A549 treated with Mapracorat at 1 μM for 4 hours (cell line): ENCODE data around the gene NTN5. TPM values are rescaled to one million over a fixed set of nuclear protein-coding genes. Genes with fewer than 3 reads are reported as not detected.

Source experiments
- total RNA-seq: library from RNA; stranded (reverse); fragments of 200-300 nt; extraction: Qiagen RNA extraction; gene quantifications from 5 replicates; pipeline ENCODE4 v1.2.3, GENCODE V29; 2022

NTN5 gene, protein sequence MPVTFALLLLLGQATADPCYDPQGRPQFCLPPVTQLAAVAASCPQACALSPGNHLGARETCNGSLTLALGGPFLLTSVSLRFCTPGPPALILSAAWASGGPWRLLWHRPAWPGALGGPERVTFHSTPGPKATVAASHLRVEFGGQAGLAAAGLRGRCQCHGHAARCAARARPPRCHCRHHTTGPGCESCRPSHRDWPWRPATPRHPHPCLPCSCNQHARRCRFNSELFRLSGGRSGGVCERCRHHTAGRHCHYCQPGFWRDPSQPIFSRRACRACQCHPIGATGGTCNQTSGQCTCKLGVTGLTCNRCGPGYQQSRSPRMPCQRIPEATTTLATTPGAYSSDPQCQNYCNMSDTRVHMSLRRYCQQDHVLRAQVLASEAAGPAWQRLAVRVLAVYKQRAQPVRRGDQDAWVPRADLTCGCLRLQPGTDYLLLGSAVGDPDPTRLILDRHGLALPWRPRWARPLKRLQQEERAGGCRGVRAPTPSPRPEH
- total RNA-seq = 0.07 to 0.19 TPM (median 0.10 TPM) in 4 of 5 replicates, not detected in the other

GRCh38 chr19:48672994-48673393 lies at the start of gene NTN5:
Gene NTN5 (minus strand): TSS chr19:48673017. CDS start chr19:48670986, 2,031 bp downstream.

DNA sequence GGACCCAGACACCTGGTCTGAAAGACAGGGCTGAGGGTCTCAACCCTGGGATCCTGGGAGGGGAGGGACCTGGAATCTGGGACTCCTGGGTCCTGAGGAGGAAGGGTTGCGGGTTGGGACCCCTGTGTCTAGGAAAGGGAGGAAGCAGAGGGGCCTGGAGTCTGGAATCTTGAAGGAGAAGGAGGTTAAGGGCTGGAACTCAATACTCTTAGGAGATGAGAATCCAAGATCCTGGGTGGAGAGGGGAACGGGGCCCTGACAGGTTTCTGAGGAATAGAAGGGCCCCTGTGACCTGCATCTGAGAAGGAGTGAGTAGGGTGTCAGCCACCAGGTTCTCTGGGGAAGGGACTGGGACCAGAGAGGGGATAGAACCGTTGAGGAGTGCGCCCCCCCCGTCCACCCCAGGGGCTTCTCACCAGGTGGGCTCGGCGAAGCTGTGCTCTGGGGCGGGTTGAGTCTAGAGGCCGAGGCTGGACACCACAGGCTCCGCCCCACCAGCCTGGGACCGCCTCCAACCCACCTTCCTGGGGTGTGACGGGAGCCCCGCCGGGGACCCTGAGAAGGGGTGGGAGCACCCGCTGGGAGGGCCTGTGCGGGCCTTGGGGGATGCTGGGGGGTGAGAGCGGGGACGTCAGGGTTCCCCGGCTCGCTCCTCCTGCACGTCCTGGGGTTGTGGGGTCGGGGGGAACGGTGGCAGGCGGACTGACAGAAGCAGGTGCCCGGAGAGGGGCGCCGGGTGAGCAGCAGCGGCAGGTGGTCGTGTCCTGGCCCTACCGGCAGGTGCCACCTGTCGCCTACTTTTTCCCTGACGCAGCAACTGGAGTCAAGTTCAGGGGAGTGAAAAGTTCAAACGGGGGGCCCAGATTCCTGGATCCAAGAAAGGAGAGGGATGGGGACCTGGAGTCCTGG lies 46.7 kb upstream of the NTN5 start, which contains the start of gene MAMSTR:
Gene MAMSTR (minus strand): TSS at position 463 of the 909 bp plus-strand sequence. CDS start 694 bp downstream, outside the sequence.

GRCh38 chr19:48695743-48696352 lies 23.0 kb upstream of the NTN5 start, which contains the start of gene FUT2:
Gene FUT2 (plus strand): TSS chr19:48695971. CDS start chr19:48702957, 6,986 bp downstream.

GRCh38 chr19:48646001-48646721 lies 26.7 kb downstream of the NTN5 start, which contains the start of gene CA11:
Gene CA11 (minus strand): TSS chr19:48646187. CDS start chr19:48645632, 555 bp downstream.

GRCh38 chr19:48636859-48637448 lies 35.9 kb downstream of the NTN5 start, which contains the start of gene DBP:
Gene DBP (minus strand): TSS chr19:48637379. CDS start chr19:48636994, 385 bp downstream.

DNA sequence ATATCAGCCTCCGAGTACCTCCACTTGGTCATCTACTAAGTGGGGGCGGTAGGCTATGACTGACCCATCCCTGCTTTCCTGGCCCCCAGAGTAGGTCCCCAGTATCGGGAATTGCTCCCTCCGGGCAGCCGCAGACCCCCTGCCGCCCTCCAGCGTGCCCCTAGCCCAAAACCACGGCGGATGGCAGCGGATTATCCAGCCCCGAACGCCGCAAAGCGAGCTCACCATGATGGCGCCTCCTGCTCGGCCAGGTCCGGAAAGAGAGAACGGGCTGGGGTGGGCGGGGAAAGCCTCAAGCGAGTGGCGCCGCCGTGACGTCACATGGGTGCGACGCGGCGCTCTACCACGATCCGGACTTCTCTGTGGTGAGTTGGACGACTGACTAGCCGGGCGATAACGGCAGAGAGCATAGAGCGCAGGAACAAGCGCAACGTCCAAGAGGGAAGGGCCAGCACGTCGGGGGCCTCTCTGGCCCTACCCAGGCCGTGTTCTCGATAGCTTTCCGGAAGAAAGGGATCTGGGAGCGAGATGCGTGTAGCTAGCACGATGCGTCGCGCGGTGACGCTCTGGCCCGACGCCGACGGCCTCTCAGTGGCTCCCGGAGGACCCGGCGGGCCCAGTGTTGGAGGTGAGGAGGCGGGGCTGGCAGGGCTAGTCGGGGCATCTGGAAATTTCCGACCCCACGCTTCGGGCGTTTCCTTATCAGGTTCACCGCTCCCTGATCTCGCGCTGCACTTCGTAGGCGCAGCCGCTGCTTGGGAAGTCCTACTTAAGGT lies 53.7 kb downstream of the NTN5 start, which contains the start of the genes RPL18 and SPHK2:
Gene RPL18 (minus strand): TSS at position 263 of the 776 bp plus-strand sequence. CDS start 35 bp downstream, at position 228.
Gene SPHK2 (plus strand): TSS at position 591 of the 776 bp plus-strand sequence. CDS start 1,009 bp downstream, outside the sequence.

GRCh38 chr19:48614436-48615230 lies 58.2 kb downstream of the NTN5 start, which contains the start of gene FAM83E:
Gene FAM83E (minus strand): TSS chr19:48615076. CDS start chr19:48613372, 1,704 bp downstream.

Other genes starting within 250 kb of the NTN5 start
- 97.2 to 126 TPM (median 111 TPM) in 5 replicates for gene GRWD1, start 227.0 kb downstream of the NTN5 start, total RNA-seq
- 0.77 to 2.1 TPM (median 1.1 TPM) in 5 replicates for gene KCNJ14, start 217.4 kb downstream of the NTN5 start, total RNA-seq
- gene CYTH2, start 203.6 kb downstream of the NTN5 start, total RNA-seq = 55.3 to 69.3 TPM (median 62.3 TPM) in 5 replicates
- 2.1 to 5.4 TPM (median 4.9 TPM) in 5 replicates for gene LMTK3, start 161.2 kb downstream of the NTN5 start, total RNA-seq
- gene SULT2B1, start 120.8 kb downstream of the NTN5 start, total RNA-seq = 14.1 to 18.6 TPM (median 16.0 TPM) in 5 replicates
- not detected in 5 replicates for gene SPACA4, start 66.3 kb downstream of the NTN5 start, total RNA-seq
- 0.14 to 0.42 TPM (median 0.22 TPM) in 5 replicates for gene FAM83E, start 57.9 kb downstream of the NTN5 start, total RNA-seq
- gene RPL18, start 53.8 kb downstream of the NTN5 start, total RNA-seq = 3,098 to 3,568 TPM (median 3,229 TPM) in 5 replicates
- gene SPHK2, start 53.5 kb downstream of the NTN5 start, total RNA-seq = 10.0 to 16.5 TPM (median 13.6 TPM) in 5 replicates
- 1.0 to 2.9 TPM (median 2.5 TPM) in 5 replicates for gene DBP, start 35.6 kb downstream of the NTN5 start, total RNA-seq
- 7.9 to 13.4 TPM (median 9.7 TPM) in 5 replicates for gene CA11, start 26.8 kb downstream of the NTN5 start, total RNA-seq
- gene FUT2, start 23.0 kb upstream of the NTN5 start, total RNA-seq = not detected in 5 replicates
- gene MAMSTR, start 46.7 kb upstream of the NTN5 start, total RNA-seq = 0.18 to 0.42 TPM (median 0.34 TPM) in 5 replicates
- 0.43 to 0.82 TPM (median 0.59 TPM) in 5 replicates for gene RASIP1, start 67.6 kb upstream of the NTN5 start, total RNA-seq
- gene IZUMO1, start 73.9 kb upstream of the NTN5 start, total RNA-seq = not detected in 5 replicates
- gene FUT1, start 79.6 kb upstream of the NTN5 start, total RNA-seq = 0.04 to 0.10 TPM (median 0.05 TPM) in 5 replicates
- gene FGF21, start 82.5 kb upstream of the NTN5 start, total RNA-seq = not detected in 5 replicates
- gene BCAT2, start 138.0 kb upstream of the NTN5 start, total RNA-seq = 51.8 to 64.0 TPM (median 60.0 TPM) in 5 replicates
- 12.3 to 15.1 TPM (median 12.8 TPM) in 5 replicates for gene HSD17B14, start 163.5 kb upstream of the NTN5 start, total RNA-seq
- gene PLEKHA4, start 195.6 kb upstream of the NTN5 start, total RNA-seq = 1.2 to 2.0 TPM (median 1.8 TPM) in 5 replicates
- 81.6 to 126 TPM (median 104 TPM) in 5 replicates for gene PPP1R15A, start 199.4 kb upstream of the NTN5 start, total RNA-seq
- gene TULP2, start 225.7 kb upstream of the NTN5 start, total RNA-seq = not detected in 5 replicates
- 201 to 205 TPM (median 202 TPM) in 5 replicates for gene NUCB1, start 227.3 kb upstream of the NTN5 start, total RNA-seq